Measurements from ENCODE around the gene CRMP1.

CRMP1 gene

GRCh38 chr4:5793514-5793913 is 99.4 kb downstream of the CRMP1 start:
- DNase-seq, result no peak

DNA sequence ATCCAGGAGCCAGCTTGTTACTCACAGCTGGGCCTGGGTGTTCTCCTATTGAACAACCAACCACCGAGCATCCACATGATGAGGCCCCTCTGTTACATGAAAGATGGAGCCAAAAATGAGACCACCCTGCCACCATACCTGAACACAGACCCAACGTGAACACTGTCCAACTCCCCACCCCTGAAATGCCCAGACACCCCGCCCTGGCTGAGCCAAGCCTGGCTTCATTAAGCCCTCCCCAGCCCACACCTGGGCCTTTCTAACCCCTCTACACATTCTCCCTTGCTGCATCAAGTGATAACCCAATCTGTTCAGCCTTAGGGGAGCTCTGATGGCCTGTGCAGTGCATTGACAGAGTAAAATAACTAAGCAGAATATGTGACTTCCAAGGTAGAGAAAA is 101.2 kb downstream of the CRMP1 start:
- DNase-seq, result no peak

GRCh38 chr4:5790546-5790857 is 102.4 kb downstream of the CRMP1 start:
- no peak for DNase-seq

- no peak for DNase-seq
Observed at GRCh38 chr4:5789141-5789540, 103.7 kb downstream of the CRMP1 start.

- no peak for DNase-seq
Observed at GRCh38 chr4:5788144-5788543, 104.7 kb downstream of the CRMP1 start.

DNA sequence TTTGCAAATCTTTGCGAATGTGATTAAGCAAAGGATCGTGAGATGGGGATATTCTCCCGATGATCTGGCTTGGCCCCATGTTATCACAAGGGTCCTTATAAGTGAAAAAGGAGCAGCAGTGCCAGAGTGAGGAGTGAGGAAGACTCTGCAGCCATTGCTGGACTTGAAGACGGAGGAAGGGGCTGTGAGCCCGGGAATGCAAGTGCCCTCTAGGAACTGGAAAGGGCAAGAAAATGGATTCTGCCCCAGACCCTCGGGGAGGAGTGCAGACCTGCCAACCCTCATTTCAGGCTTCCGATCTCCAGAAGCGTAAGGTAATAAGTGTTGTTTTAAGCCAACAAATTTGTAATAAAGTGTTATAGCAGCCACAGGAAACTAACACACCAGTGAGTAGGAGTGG is 105.6 kb downstream of the CRMP1 start:
- no peak for DNase-seq

DNA sequence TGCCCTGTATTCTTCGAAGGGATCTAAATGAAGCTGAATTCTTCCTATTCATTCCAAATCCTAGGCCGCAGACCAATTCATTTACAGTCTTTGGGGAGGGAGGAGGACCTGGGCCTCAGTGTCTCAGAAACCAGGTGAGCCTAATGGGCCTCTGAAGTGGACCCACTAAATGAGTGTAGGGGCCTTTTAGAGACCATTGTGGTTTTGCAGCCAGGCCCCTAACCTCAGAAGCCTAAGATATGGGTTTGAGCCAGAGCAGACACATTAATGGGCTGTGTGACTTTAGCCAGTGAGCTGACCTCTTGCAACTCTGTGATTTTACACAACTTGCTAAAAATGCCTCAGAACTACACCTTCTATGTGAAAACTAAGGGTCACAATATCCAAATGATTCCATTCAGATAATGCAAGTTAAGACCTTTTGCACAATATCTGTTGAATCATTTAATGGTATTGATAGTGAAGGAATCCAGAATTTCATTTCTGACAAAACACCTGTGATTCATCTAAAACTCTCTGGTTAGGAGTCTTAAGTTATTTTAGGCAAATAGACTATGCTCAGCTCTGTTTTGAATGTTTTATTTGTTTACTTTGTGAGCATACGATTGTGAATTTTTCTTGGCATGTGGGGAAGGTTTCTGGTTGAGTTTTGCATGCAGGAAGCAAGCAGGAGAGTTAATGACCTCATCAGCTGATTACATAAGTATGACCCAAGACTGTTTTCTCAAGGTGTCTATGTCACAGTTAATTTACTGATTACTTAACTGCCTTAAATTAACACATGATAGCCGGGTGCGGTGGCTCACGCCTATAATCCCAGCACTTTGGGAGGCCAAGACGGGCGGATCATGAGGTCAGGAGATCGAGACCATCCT is 106.8 kb downstream of the CRMP1 start:
- peak; percentile 60 for DNase-seq

- DNase-seq, result no peak
Observed at GRCh38 chr4:5784960-5785611, 107.8 kb downstream of the CRMP1 start.

- DNase-seq, result no peak
Observed at GRCh38 chr4:5784021-5784420, 108.9 kb downstream of the CRMP1 start.

DNA sequence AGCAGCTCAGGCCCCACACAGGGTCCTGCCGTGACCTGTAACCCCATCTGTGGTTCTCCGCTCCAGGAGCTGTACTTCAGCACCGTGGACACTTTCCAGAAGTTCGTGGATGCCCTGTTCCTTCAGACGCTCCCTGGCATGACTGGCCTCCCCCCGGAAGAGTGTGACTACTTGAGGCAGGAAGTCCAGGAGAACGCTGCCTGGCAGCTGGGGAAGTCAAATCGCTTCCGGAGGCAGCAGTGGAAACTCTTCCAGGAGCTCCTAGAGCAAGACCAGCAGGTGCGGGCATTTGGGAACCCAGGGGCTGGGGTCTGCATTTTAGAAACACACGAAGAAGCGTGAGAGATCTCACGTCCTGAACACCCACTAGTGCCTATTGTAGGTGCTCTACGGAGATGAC is 109.4 kb downstream of the CRMP1 start:
- DNase-seq, result no peak

DNA sequence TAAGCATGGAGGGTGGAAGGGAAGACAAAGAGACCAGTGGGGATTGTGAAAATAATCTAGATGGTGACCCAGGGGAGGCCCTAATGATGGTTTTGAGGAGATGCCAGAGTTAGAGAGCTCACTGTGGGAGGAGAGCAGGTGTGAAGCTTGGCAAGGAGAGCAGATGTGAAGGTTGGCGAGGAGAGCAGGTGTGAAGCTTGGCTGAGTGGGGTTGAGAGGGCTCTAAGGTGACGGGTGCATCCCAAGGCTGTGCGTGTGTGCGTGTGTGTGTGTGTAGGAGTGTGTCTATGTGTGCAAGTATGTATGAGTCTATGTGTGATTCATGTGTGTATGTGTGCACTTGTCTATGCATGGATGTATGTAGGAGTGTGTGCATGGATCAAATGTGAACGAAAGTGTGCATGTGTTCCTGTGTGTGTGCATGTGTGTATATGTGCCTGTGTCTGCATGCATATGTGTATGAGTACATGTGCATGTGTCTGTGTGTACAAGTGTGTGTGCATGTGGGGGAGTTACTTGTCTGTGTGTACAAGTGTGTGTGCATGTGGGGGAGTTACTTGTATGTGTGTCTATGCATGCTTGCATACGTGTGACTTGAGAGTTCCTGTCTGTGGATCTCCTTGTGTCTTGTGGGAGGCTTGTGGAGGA is 109.9 kb downstream of the CRMP1 start:
- DNase-seq, result no peak

- DNase-seq, result no peak
Observed at GRCh38 chr4:5781691-5782090, 111.2 kb downstream of the CRMP1 start.

DNA sequence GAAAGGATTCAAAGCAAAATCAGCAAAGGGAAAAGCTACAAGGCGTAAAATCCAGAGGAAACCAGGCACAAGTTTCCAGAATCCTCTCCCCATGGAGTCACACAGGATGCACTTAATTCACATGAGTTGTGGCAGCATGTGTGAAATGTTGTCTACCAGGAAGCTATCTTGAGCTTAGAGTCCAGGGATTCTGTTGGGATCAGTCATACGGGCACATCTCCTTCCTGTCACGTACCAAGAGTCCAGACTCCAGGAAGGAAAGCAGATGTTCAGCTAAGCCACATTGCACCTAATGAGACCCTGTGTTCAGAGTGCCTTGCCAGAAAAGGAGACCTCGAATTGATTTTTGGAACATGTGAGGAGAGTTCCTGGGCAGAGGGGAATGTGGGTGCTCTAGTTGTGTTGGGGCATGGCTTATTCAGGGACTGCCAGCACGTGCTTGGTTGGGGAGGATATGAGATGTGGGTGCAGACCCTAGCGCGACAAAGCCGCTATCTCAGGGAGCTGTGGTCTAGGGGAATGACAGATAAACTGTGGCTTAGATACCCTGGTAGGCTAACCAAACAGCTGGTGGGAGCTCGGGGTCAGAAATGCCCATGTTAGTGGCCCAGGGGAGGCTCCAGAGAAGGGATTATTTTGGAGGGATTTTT is 111.9 kb downstream of the CRMP1 start:
- peak; percentile 80 for DNase-seq

GRCh38 chr4:5776510-5776909 is 116.4 kb downstream of the CRMP1 start:
- no peak for DNase-seq

DNA sequence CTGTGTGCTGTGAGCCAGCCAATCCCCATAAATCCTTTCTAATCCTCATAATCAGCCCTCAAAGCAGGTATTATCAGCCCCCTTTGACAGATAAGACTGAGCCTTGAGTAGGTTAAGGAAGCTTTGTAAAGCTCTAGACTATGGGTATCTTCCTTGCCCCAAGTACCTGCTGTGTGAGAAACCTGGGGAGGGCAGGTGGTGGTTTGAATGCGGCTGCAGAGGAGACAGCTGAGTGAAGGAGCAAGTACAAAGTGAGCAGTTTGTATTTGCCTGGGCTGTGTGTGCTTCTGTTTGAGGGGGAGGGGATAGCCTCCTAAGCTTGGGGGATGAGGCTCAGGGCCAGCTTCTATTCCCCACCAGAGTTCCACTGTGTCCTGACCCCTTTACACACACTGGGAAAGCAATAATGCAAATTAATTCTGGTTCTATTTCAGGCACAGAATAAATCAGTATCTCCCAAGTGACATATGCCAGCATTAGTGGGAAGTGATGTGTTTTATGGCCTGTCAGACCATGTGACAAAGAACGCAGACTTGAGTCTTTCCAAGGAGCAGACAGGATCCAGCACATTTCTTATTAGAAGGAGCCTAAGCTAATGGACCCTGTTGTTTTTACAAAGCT is 118.4 kb downstream of the CRMP1 start:
- no peak for DNase-seq

DNA sequence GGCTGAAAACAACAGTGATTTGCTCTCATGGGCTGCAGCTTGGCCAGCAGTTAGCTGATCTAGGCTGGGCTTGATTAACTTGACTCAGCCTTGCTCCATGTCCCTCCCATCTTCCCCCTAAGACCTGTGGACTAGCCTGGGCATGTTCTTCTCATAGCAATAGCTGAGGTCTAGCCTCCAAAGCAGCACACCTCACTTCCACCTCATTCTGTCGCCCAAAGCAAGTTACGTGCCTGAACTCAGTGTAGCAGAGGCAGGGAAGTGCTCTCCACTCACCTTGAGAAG is 119.7 kb downstream of the CRMP1 start:
- no peak for DNase-seq

DNA sequence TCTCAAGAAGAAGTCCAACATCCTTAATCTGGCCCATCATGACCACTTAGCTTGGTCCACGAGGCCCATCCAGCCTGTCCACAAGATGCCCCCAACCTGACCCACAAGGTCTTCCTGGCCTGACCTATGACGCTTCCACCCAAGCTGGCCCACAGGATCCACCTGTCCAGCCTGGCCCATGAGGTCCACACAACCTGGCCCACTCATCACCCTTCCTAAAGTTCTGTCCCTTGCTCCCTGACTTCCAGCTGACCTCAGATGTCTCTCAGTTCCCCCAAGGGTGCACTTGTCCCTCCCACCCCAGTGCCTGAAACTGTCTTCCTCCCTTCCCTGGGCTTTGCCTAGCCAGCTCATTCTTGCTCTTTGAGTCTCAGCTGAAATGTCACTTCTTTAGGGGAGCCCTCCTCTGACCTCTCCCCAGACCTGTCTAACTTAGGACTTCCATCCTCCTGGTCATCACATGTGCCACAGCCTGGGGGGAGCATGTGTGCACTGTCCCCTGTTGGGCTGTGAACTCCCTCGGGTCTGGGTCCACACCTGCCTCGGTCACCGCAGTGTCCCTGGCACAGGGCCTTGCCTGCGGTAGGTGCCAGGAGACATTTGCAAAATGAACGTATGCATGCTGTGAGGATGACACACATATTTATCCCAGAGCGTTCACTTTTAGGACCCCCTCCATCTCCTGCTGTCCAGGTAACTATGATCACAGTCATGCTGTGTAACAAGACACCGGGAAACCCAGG is 120.2 kb downstream of the CRMP1 start:
- no peak for DNase-seq
